Nephron progenitor cell (in vitro differentiated cells): ENCODE measurements around the gene BPI.

ENCODE experiments used
- DNase-seq: peaks from one replicate; pipeline ENCODE4 v3.0.0; 2021
- H3K27ac Mint-ChIP-seq: 2 replicates; pipeline ENCODE4 v1.8.0; 2021; ENCODE audit warnings: mild to moderate bottlenecking, moderate library complexity, mixed read lengths
- H3K27me3 Mint-ChIP-seq: 2 replicates; pipeline ENCODE4 v1.8.0; 2021; ENCODE audit warnings: mild to moderate bottlenecking, low read depth, mixed read lengths; ENCODE audit not compliant: poor library complexity
- H3K36me3 Mint-ChIP-seq: 2 replicates; pipeline ENCODE4 v1.8.0; 2021; ENCODE audit warnings: low read depth, mixed read lengths
- H3K4me1 Mint-ChIP-seq: 2 replicates; pipeline ENCODE4 v1.8.0; 2021; ENCODE audit warnings: mixed read lengths
- H3K4me3 Mint-ChIP-seq: 2 replicates; pipeline ENCODE4 v1.8.0; 2021; ENCODE audit warnings: mild to moderate bottlenecking, moderate library complexity, mixed read lengths
- H3K9me3 Mint-ChIP-seq: 2 replicates; pipeline ENCODE4 v1.8.0; 2021; ENCODE audit warnings: mild to moderate bottlenecking, moderate library complexity, mixed read lengths
- CTCF ChIP-seq: fragments of 200-600 bp; sonication (generic); IDR thresholded peaks from 2 replicates; pipeline ENCODE4 v1.5.0; 2021; ENCODE audit warnings: antibody characterized with exemption

Gene BPI

DNA sequence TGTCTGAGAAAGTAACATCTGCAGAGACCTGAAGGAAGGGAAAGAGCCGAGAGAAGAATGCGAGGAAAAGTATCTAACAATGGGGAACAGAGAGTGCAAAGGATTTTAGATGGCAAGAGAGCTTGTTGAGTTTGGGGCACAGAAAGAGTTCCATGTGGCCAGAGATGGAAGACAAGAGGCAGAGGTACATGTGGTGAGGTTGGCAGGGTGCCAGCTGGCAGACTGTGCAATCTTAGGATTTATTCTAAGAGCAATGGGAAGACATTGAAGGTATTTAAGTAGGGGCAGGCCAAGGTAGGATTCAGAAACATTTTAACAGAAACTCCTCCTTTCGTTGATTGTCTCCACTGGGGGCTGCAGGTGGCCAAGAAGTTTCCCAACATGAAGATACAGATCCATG is 21.9 kb downstream of the BPI start:
- H3K27me3 Mint-ChIP-seq = peaks cover 75% of the 10 kb centered on the region
- DNase-seq = no peak

GRCh38 chr20:38326309-38326708 is 22.4 kb downstream of the BPI start:
- Mint-ChIP-seq H3K9me3 (no peaks in the 10 kb centered on the region), H3K27me3 (peaks cover 73% of the 10 kb centered on the region), H3K27ac (no peak overlapping the region), H3K4me1 (no peaks in the 10 kb centered on the region), H3K4me3 (no peak overlapping the region), H3K36me3 (no peaks in the 10 kb centered on the region)
- no peak for TF ChIP-seq CTCF
- DNase-seq = no peak

More for the DNA sequence above, 21.9 kb downstream of the BPI start:
- Mint-ChIP-seq H3K4me1 (no peaks in the 10 kb centered on the region), H3K36me3 (no peaks in the 10 kb centered on the region), H3K27ac (no peak overlapping the region), H3K9me3 (no peaks in the 10 kb centered on the region), H3K4me3 (no peak overlapping the region)
- TF ChIP-seq CTCF = no peak

- Mint-ChIP-seq H3K27ac (no peak overlapping the region), H3K36me3 (no peaks in the 10 kb centered on the region), H3K4me3 (no peak overlapping the region), H3K9me3 (no peaks in the 10 kb centered on the region), H3K4me1 (no peaks in the 10 kb centered on the region), H3K27me3 (peaks cover 59% of the 10 kb centered on the region)
- TF ChIP-seq CTCF = no peak
- DNase-seq = no peak
Observed at GRCh38 chr20:38330638-38331037, 26.7 kb downstream of the BPI start.

DNA sequence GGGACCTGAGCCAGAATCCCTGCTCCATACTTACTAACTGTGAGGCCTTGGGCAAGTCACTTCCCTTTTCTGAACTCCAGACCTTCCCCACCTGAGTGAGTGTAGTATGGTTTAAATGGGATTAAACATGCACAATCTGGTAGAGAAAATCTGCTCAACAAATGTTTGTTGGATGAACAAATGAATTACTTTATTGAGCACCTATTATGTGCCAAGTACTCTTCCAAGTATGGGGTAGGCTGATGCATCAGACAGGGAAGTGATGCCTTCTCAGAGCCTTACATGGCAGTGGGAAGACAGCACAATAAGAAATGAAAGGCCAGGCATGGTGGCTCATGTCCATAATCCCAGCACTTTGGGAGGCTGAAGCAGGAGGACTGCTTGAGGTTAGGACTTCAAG is 27.3 kb downstream of the BPI start:
- DNase-seq = no peak
- Mint-ChIP-seq H3K36me3 (no peaks in the 10 kb centered on the region), H3K4me1 (peaks cover 4% of the 10 kb centered on the region), H3K4me3 (no peak overlapping the region), H3K27me3 (peaks cover 53% of the 10 kb centered on the region), H3K9me3 (no peaks in the 10 kb centered on the region), H3K27ac (no peak overlapping the region)
- TF ChIP-seq CTCF = no peak

- H3K4me3 Mint-ChIP-seq = no peak overlapping the region
- no peak for TF ChIP-seq CTCF
- H3K4me1 Mint-ChIP-seq = peaks cover 8% of the 10 kb centered on the region
- H3K9me3 Mint-ChIP-seq = no peaks in the 10 kb centered on the region
- peaks cover 48% of the 10 kb centered on the region for H3K27me3 Mint-ChIP-seq
- H3K36me3 Mint-ChIP-seq = no peaks in the 10 kb centered on the region
- DNase-seq = no peak
- no peak overlapping the region for H3K27ac Mint-ChIP-seq
Observed at GRCh38 chr20:38331814-38332213, 27.9 kb downstream of the BPI start.

GRCh38 chr20:38334016-38334415 is 30.1 kb downstream of the BPI start:
- Mint-ChIP-seq H3K27ac (peak overlapping the region; percentile 49), H3K27me3 (peaks cover 28% of the 10 kb centered on the region), H3K9me3 (peaks cover 8% of the 10 kb centered on the region), H3K4me3 (no peak overlapping the region), H3K36me3 (no peaks in the 10 kb centered on the region), H3K4me1 (peaks cover 12% of the 10 kb centered on the region)
- no peak for TF ChIP-seq CTCF
- no peak for DNase-seq
